Measurements from ENCODE around the gene CRYL1. TPM values are rescaled to one million over a fixed set of nuclear protein-coding genes. Genes with fewer than 3 reads are reported as not detected.

The CRYL1 gene
- total RNA-seq, 2 donors from 2014 or later = 14.5 to 32.2 TPM

GRCh38 chr13:20498659-20499058 lies 27.0 kb downstream of the CRYL1 start:
- no peak overlapping the region for H3K27ac ChIP-seq
- H3K9me3 ChIP-seq = no peaks in the 10 kb centered on the region
- ATAC-seq = no peak
- DNase-seq = no peak
- no peak overlapping the region for H3K4me3 ChIP-seq
- no peaks in the 10 kb centered on the region for H3K27me3 ChIP-seq
- no peaks in the 10 kb centered on the region for H3K4me1 ChIP-seq
- TF ChIP-seq POLR2A (IDR thresholded peaks at IDR 0.05) (no peak), CTCF (IDR thresholded peaks at IDR 0.05) (no peak)
- intact Hi-C loops (cut with DNase I) = loop anchor here (5.0 kb wide), 2 partner anchors 329 to 424 kb away; no protein-coding TSS in a partner anchor
- H3K36me3 ChIP-seq (replicated peaks in 1 of 2; ENCODE audit: insufficient read depth in 1 of 2, low read depth in 2 of 2) = no peaks in the 10 kb centered on the region

- 54 to 66% methylated on average over 5 of the region's 5 CpGs for WGBS, 2 donors
- H3K27me3 ChIP-seq = no peaks in the 10 kb centered on the region
- ATAC-seq (no peak), DNase-seq (no peak)
- no peaks in the 10 kb centered on the region for H3K9me3 ChIP-seq
- no peak overlapping the region for H3K4me3 ChIP-seq
- TF ChIP-seq CTCF (IDR thresholded peaks at IDR 0.05) (no peak), POLR2A (IDR thresholded peaks at IDR 0.05) (no peak)
- no peaks in the 10 kb centered on the region for H3K36me3 ChIP-seq (replicated peaks in 1 of 2; ENCODE audit: insufficient read depth in 1 of 2, low read depth in 2 of 2)
- no peaks in the 10 kb centered on the region for H3K4me1 ChIP-seq
- intact Hi-C loops (cut with DNase I) = loop anchor here (5.0 kb wide), 2 partner anchors 329 to 424 kb away; no protein-coding TSS in a partner anchor
- no peak overlapping the region for H3K27ac ChIP-seq
Measured at GRCh38 chr13:20498129-20498528, 27.5 kb downstream of the CRYL1 start.

GRCh38 chr13:20497006-20497775 lies 28.5 kb downstream of the CRYL1 start:
- TF ChIP-seq POLR2A (IDR thresholded peaks at IDR 0.05) (no peak), CTCF (IDR thresholded peaks at IDR 0.05) (no peak)
- Histone ChIP-seq H3K4me1 (no peaks in the 10 kb centered on the region), H3K4me3 (no peak overlapping the region), H3K9me3 (no peaks in the 10 kb centered on the region), H3K27ac (no peak overlapping the region), H3K27me3 (no peaks in the 10 kb centered on the region), H3K36me3 (replicated peaks in 1 of 2; ENCODE audit: insufficient read depth in 1 of 2, low read depth in 2 of 2) (no peaks in the 10 kb centered on the region)
- intact Hi-C loops (cut with DNase I) = loop anchor here (5.0 kb wide), 2 partner anchors 330 to 425 kb away; no protein-coding TSS in a partner anchor
- ATAC-seq = no peak
- 77 to 79% methylated on average over 10 of the region's 10 CpGs for WGBS, 2 donors
- DNase-seq = no peak

- Histone ChIP-seq H3K27me3 (no peaks in the 10 kb centered on the region), H3K4me1 (no peaks in the 10 kb centered on the region), H3K4me3 (no peak overlapping the region), H3K9me3 (no peaks in the 10 kb centered on the region), H3K27ac (no peak overlapping the region), H3K36me3 (replicated peaks in 1 of 2; ENCODE audit: insufficient read depth in 1 of 2, low read depth in 2 of 2) (no peaks in the 10 kb centered on the region)
- intact Hi-C loops (cut with DNase I) = loop anchor here (5.0 kb wide), 2 partner anchors 332 to 427 kb away; no protein-coding TSS in a partner anchor
- TF ChIP-seq POLR2A (IDR thresholded peaks at IDR 0.05) = no peak
- TF ChIP-seq CTCF (IDR thresholded peaks at IDR 0.05) = peak; percentile 80 to 98 (median 90)
- DNase-seq (peak; percentile 73 to 79 (median 74)), ATAC-seq (peak; percentile 89)
- 20 to 28% methylated on average over 14 of the region's 14 CpGs for WGBS, 2 donors
Measured at GRCh38 chr13:20495087-20496023, 30.3 kb downstream of the CRYL1 start.
